Mesendoderm (in vitro differentiated cells): ENCODE measurements around the gene STIP1.

Source experiments
- DNase-seq: peaks from one replicate; pipeline ENCODE4 v3.0.0; 2013
- H2AK5ac ChIP-seq: 2 replicates; pipeline ENCODE4 v1.6.1; 2013; ENCODE audit warnings: low read length, inconsistent platforms
- H2BK120ac ChIP-seq: 2 replicates; pipeline ENCODE4 v1.6.1; 2013; ENCODE audit warnings: low read depth, mild to moderate bottlenecking, low read length, moderate library complexity, mixed read lengths
- H2BK15ac ChIP-seq: replicated peaks from 2 replicates; pipeline ENCODE4 v1.6.1; 2013; ENCODE audit warnings: low read depth, mild to moderate bottlenecking, moderate library complexity
- H2BK5ac ChIP-seq: 2 replicates; pipeline ENCODE4 v1.6.1; 2013; ENCODE audit warnings: low read length, inconsistent platforms
- H3K18ac ChIP-seq: 2 replicates; pipeline ENCODE4 v1.6.1; 2013; ENCODE audit warnings: mild to moderate bottlenecking, low read length, mixed read lengths
- H3K23ac ChIP-seq: one replicate; pipeline ENCODE4 v1.6.1; 2013; ENCODE audit warnings: low read length
- H3K27ac ChIP-seq: 2 replicates; pipeline ENCODE4 v1.5.1; 2013; ENCODE audit warnings: low read depth, mild to moderate bottlenecking, inconsistent platforms, low read length, moderate library complexity
- H3K27me3 ChIP-seq: 2 replicates; pipeline ENCODE4 v1.6.1; 2013; ENCODE audit warnings: low read length, control low read depth, mild to moderate bottlenecking, inconsistent platforms; ENCODE audit not compliant: insufficient read depth, poor library complexity
- H3K36me3 ChIP-seq: 2 replicates; pipeline ENCODE4 v1.6.1; 2013; ENCODE audit warnings: low read length, inconsistent platforms; ENCODE audit not compliant: control insufficient read depth, insufficient read depth
- H3K4ac ChIP-seq: one replicate; pipeline ENCODE4 v1.6.1; 2013; ENCODE audit warnings: low read depth, mild to moderate bottlenecking, low read length, moderate library complexity
- H3K4me1 ChIP-seq: 2 replicates; pipeline ENCODE4 v1.6.1; 2013; ENCODE audit warnings: low read depth, low read length, inconsistent platforms; ENCODE audit not compliant: control insufficient read depth
- H3K4me2 ChIP-seq: 2 replicates; pipeline ENCODE4 v1.6.1; 2013; ENCODE audit warnings: low read length
- H3K4me3 ChIP-seq: 2 replicates; pipeline ENCODE4 v1.5.1; 2013; ENCODE audit warnings: mild to moderate bottlenecking, low read length
- H3K56ac ChIP-seq: one replicate; pipeline ENCODE4 v1.6.1; 2013; ENCODE audit warnings: low read length
- H3K79me1 ChIP-seq: 2 replicates; pipeline ENCODE4 v1.6.1; 2013; ENCODE audit warnings: low read length, inconsistent platforms
- H3K79me2 ChIP-seq: 2 replicates; pipeline ENCODE4 v1.6.1; 2013; ENCODE audit warnings: mild to moderate bottlenecking, low read length; ENCODE audit not compliant: control insufficient read depth, insufficient read depth
- H3K9ac ChIP-seq: 2 replicates; pipeline ENCODE4 v1.6.1; 2013; ENCODE audit warnings: low read length, inconsistent platforms
- H4K5ac ChIP-seq: one replicate; pipeline ENCODE4 v1.6.1; 2013; ENCODE audit warnings: low read length
- H4K8ac ChIP-seq: one replicate; pipeline ENCODE4 v1.6.1; 2013; ENCODE audit warnings: low read depth, mild to moderate bottlenecking, control low read depth, low read length, moderate library complexity
- WGBS: extraction: QIAGEN DNeasy Blood & Tissue Kit; methylation state at CpG from one replicate; pipeline ENCODE4 v1.1.7; 2013; ENCODE audit warnings: low lambda C conversion rate, missing lambda C conversion rate; ENCODE audit not compliant: insufficient coverage; ENCODE audit errors: extremely low coverage; 5-methylcytosine and 5-hydroxymethylcytosine counted together

Gene STIP1

GRCh38 chr11:64237484-64237951 lies 51.5 kb downstream of the STIP1 start:
- no peak overlapping the region for H3K18ac ChIP-seq
- no peaks in the 10 kb centered on the region for H3K27me3 ChIP-seq
- no peak overlapping the region for H3K4me3 ChIP-seq
- no peak overlapping the region for H4K8ac ChIP-seq
- H3K27ac ChIP-seq = no peak overlapping the region
- no peak overlapping the region for H3K4me2 ChIP-seq
- peaks cover 2% of the 10 kb centered on the region for H3K79me1 ChIP-seq
- no peak overlapping the region for H2AK5ac ChIP-seq
- H3K79me2 ChIP-seq = peaks cover under 1% of the 10 kb centered on the region
- H4K5ac ChIP-seq = no peak overlapping the region
- H2BK120ac ChIP-seq = no peak overlapping the region
- no peak overlapping the region for H3K23ac ChIP-seq
- no CpG with 5 or more reads among the region's 12 CpGs for WGBS
- H2BK5ac ChIP-seq = no peak overlapping the region
- H3K56ac ChIP-seq = no peak overlapping the region
- H2BK15ac ChIP-seq = no peak overlapping the region
- peaks cover 8% of the 10 kb centered on the region for H3K4me1 ChIP-seq
- H3K4ac ChIP-seq = no peak overlapping the region
- DNase-seq = no peak
- H3K9ac ChIP-seq = no peak overlapping the region
- no peaks in the 10 kb centered on the region for H3K36me3 ChIP-seq

- Histone ChIP-seq H2BK5ac (no peak overlapping the region), H3K23ac (no peak overlapping the region), H3K27me3 (no peaks in the 10 kb centered on the region), H3K56ac (no peak overlapping the region), H4K8ac (no peak overlapping the region), H2BK120ac (no peak overlapping the region), H3K79me1 (peaks cover 4% of the 10 kb centered on the region), H4K5ac (no peak overlapping the region), H3K18ac (no peak overlapping the region), H3K79me2 (peaks cover 4% of the 10 kb centered on the region), H2BK15ac (no peak overlapping the region), H3K9ac (no peak overlapping the region), H3K27ac (no peak overlapping the region), H3K4me2 (no peak overlapping the region), H3K4me3 (no peak overlapping the region), H2AK5ac (no peak overlapping the region), H3K4ac (no peak overlapping the region), H3K4me1 (peaks cover 8% of the 10 kb centered on the region), H3K36me3 (no peaks in the 10 kb centered on the region)
- whole genome bisulfite sequencing = no CpG with 5 or more reads among the region's 9 CpGs
- DNase-seq = no peak
These were observed 52.1 kb downstream of the STIP1 start for GRCh38 chr11:64238076-64238475.

- H4K8ac ChIP-seq = no peak overlapping the region
- H3K4me2 ChIP-seq = no peak overlapping the region
- peaks cover 7% of the 10 kb centered on the region for H3K79me2 ChIP-seq
- H2BK120ac ChIP-seq = no peak overlapping the region
- DNase-seq = no peak
- H3K56ac ChIP-seq = no peak overlapping the region
- H3K4ac ChIP-seq = no peak overlapping the region
- H4K5ac ChIP-seq = no peak overlapping the region
- H2BK15ac ChIP-seq = no peak overlapping the region
- H2AK5ac ChIP-seq = no peak overlapping the region
- no peak overlapping the region for H3K18ac ChIP-seq
- no peak overlapping the region for H3K4me3 ChIP-seq
- no peak overlapping the region for H3K23ac ChIP-seq
- H3K4me1 ChIP-seq = peaks cover 6% of the 10 kb centered on the region
- H3K27me3 ChIP-seq = no peaks in the 10 kb centered on the region
- H2BK5ac ChIP-seq = no peak overlapping the region
- H3K79me1 ChIP-seq = peaks cover 7% of the 10 kb centered on the region
- no CpG with 5 or more reads among the region's 5 CpGs for WGBS
- no peak overlapping the region for H3K9ac ChIP-seq
- no peak overlapping the region for H3K27ac ChIP-seq
- peaks cover 1% of the 10 kb centered on the region for H3K36me3 ChIP-seq
These were observed 53.0 kb downstream of the STIP1 start for GRCh38 chr11:64238999-64239398.

GRCh38 chr11:64239662-64240434 lies 53.9 kb downstream of the STIP1 start:
- no peak overlapping the region for H3K4ac ChIP-seq
- no peak overlapping the region for H2BK120ac ChIP-seq
- no peak overlapping the region for H2BK5ac ChIP-seq
- H3K36me3 ChIP-seq = peaks cover 1% of the 10 kb centered on the region
- WGBS = no CpG with 5 or more reads among the region's 11 CpGs
- peak overlapping the region; percentile 90 for H2AK5ac ChIP-seq
- peaks cover 6% of the 10 kb centered on the region for H3K4me1 ChIP-seq
- H3K9ac ChIP-seq = peak overlapping the region; percentile 96
- H3K27ac ChIP-seq = no peak overlapping the region
- no peak overlapping the region for H3K4me3 ChIP-seq
- no peak overlapping the region for H3K23ac ChIP-seq
- H2BK15ac ChIP-seq = no peak overlapping the region
- H3K79me1 ChIP-seq = peaks cover 7% of the 10 kb centered on the region
- no peaks in the 10 kb centered on the region for H3K27me3 ChIP-seq
- no peak overlapping the region for H4K8ac ChIP-seq
- H3K56ac ChIP-seq = peak overlapping the region; percentile 97
- peaks cover 8% of the 10 kb centered on the region for H3K79me2 ChIP-seq
- H4K5ac ChIP-seq = no peak overlapping the region
- peak overlapping the region; percentile 83 for H3K4me2 ChIP-seq
- no peak for DNase-seq
- no peak overlapping the region for H3K18ac ChIP-seq

- H2BK15ac ChIP-seq = no peak within 1 kb of the TSS
- H3K4ac ChIP-seq = peak within 1 kb of the TSS; percentile 94
- H4K5ac ChIP-seq = peak within 1 kb of the TSS; percentile 87
- H3K4me2 ChIP-seq = peak within 1 kb of the TSS; percentile 83
- peak within 1 kb of the TSS; percentile 95 for H3K27ac ChIP-seq
- peak within 1 kb of the TSS; percentile 89 for H3K23ac ChIP-seq
- H2BK5ac ChIP-seq = peak within 1 kb of the TSS; percentile 95
- DNase-seq = peak; percentile 98
- H3K36me3 ChIP-seq = peaks cover 1% of the 10 kb centered on the region
- H3K79me2 ChIP-seq = peaks cover 16% of the 10 kb centered on the region
- H4K8ac ChIP-seq = peak within 1 kb of the TSS; percentile 83
- H3K56ac ChIP-seq = peak within 1 kb of the TSS; percentile 97
- H3K18ac ChIP-seq = peak within 1 kb of the TSS; percentile 93
- WGBS = no CpG with 5 or more reads among the region's 58 CpGs
- H3K9ac ChIP-seq = peak within 1 kb of the TSS; percentile 96
- peak within 1 kb of the TSS; percentile 90 for H2AK5ac ChIP-seq
- H3K4me3 ChIP-seq = peak within 1 kb of the TSS; percentile 88
- H2BK120ac ChIP-seq = peak within 1 kb of the TSS; percentile 6
- H3K27me3 ChIP-seq = no peaks in the 10 kb centered on the region
- H3K4me1 ChIP-seq = peaks cover 6% of the 10 kb centered on the region
- H3K79me1 ChIP-seq = peaks cover 7% of the 10 kb centered on the region
These were observed 54.7 kb downstream of the STIP1 start, which contains the start of gene FKBP2 for GRCh38 chr11:64240435-64241240. FKBP2 (plus strand) TSS chr11:64241095; CDS start chr11:64242388, 1,293 bp downstream.
